Mammary epithelial cell (primary cell): ENCODE data around the gene THBS1.

Source experiments
- CTCF ChIP-seq, 2 donors: IDR thresholded peaks in 1 of 2; conservative IDR thresholded peaks in 1 of 2; 2 replicates each; pipeline ENCODE4 v1.5.1; 2011 to 2012; ENCODE audit warnings: inconsistent platforms in 2 of 2, low read length in 2 of 2, mild to moderate bottlenecking in 2 of 2, control low read depth in 1 of 2, low read depth in 1 of 2; ENCODE audit not compliant: insufficient read depth in 1 of 2; ENCODE audit errors: extremely low read depth in 1 of 2
- EZH2 ChIP-seq: IDR thresholded peaks from 2 replicates; pipeline ENCODE4 v1.6.1; 2012; ENCODE audit warnings: low read length, inconsistent platforms, borderline replicate concordance

- TF ChIP-seq CTCF (conservative IDR thresholded peaks at IDR 0.05 in 1 of 2, IDR thresholded peaks at IDR 0.05 in 1 of 2; ENCODE audit: extremely low read depth in 1 of 2, insufficient read depth in 1 of 2, low read depth in 1 of 2, low read length in 2 of 2): no peak
- TF ChIP-seq EZH2: no peak
Observed at GRCh38 chr15:39598958-39599845, 18.3 kb downstream of the THBS1 start.
